SK-N-SH treated with all-trans-retinoic acid at 6 μM for 48 hours (cell line): ENCODE data around the gene STAG1.

Source experiments
- ATAC-seq: fragments of 200-7000 bp; cut with Tn5 transposase; 3 replicates; pipeline ENCODE4 v1.9.1; 2020; ENCODE audit warnings: mild to moderate bottlenecking, moderate library complexity
- BACH2 ChIP-seq: fragments of 250-450 bp; sonication (Bioruptor Pico); IDR thresholded peaks from 2 replicates; pipeline ENCODE4 v1.9.0; 2021; ENCODE audit warnings: mild to moderate bottlenecking, borderline replicate concordance
- CREB5 ChIP-seq: fragments of 250-450 bp; sonication (Bioruptor Pico); IDR thresholded peaks from 2 replicates; pipeline ENCODE4 v1.5.1; 2020; ENCODE audit warnings: low read depth, mild to moderate bottlenecking, moderate library complexity
- CSDC2 ChIP-seq: fragments of 250-450 bp; sonication (Bioruptor Pico); IDR thresholded peaks from 2 replicates; pipeline ENCODE4 v1.5.0; 2020; ENCODE audit warnings: mild to moderate bottlenecking, moderate library complexity
- CSRNP3 ChIP-seq: fragments of 250-450 bp; sonication (Bioruptor Pico); IDR thresholded peaks from 2 replicates; pipeline ENCODE4 v1.5.1; 2021; ENCODE audit warnings: mild to moderate bottlenecking, moderate library complexity
- ESRRG ChIP-seq: fragments of 250-450 bp; sonication (Bioruptor Pico); IDR thresholded peaks from 2 replicates; pipeline ENCODE4 v1.6.1; 2021; ENCODE audit warnings: mild to moderate bottlenecking
- GLIS3 ChIP-seq: fragments of 250-450 bp; sonication (Bioruptor Pico); IDR thresholded peaks from 2 replicates; pipeline ENCODE4 v1.5.0; 2020; ENCODE audit warnings: mild to moderate bottlenecking, moderate library complexity
- ISL1 ChIP-seq: fragments of 250-450 bp; sonication (Bioruptor Pico); IDR thresholded peaks from 2 replicates; pipeline ENCODE4 v2.1.2; 2022; ENCODE audit warnings: mild to moderate bottlenecking, moderate library complexity
- OSR1 ChIP-seq: fragments of 250-450 bp; sonication (Bioruptor Pico); IDR thresholded peaks from 2 replicates; pipeline ENCODE4 v1.8.0; 2022; ENCODE audit warnings: moderate library complexity, mild to moderate bottlenecking, inconsistent platforms
- PATZ1 ChIP-seq: fragments of 250-450 bp; sonication (Bioruptor Pico); IDR thresholded peaks from 2 replicates; pipeline ENCODE4 v1.8.0; 2020; ENCODE audit warnings: mild to moderate bottlenecking, moderate library complexity, borderline replicate concordance
- POU6F1 ChIP-seq: fragments of 250-450 bp; sonication (Bioruptor Pico); IDR thresholded peaks from 2 replicates; pipeline ENCODE4 v1.8.0; 2021; ENCODE audit warnings: low read depth, mild to moderate bottlenecking, moderate library complexity, borderline replicate concordance
- PPARA ChIP-seq: fragments of 250-450 bp; sonication (Bioruptor Pico); IDR thresholded peaks from 2 replicates; pipeline ENCODE4 v1.5.0; 2020; ENCODE audit warnings: mild to moderate bottlenecking, borderline replicate concordance
- SNAI2 ChIP-seq: fragments of 250-450 bp; sonication (Bioruptor Pico); IDR thresholded peaks from 2 replicates; pipeline ENCODE4 v1.5.0; 2020; ENCODE audit warnings: mild to moderate bottlenecking, moderate library complexity
- TOX ChIP-seq: fragments of 250-450 bp; sonication (Bioruptor Pico); IDR thresholded peaks from 2 replicates; pipeline ENCODE4 v1.8.0; 2021; ENCODE audit warnings: mild to moderate bottlenecking, moderate library complexity, borderline replicate concordance
- TSHZ2 ChIP-seq: fragments of 250-450 bp; sonication (Bioruptor Pico); IDR thresholded peaks from 2 replicates; pipeline ENCODE4 v1.5.0; 2020; ENCODE audit warnings: mild to moderate bottlenecking, moderate library complexity
- ZC3H10 ChIP-seq: fragments of 250-450 bp; sonication (Bioruptor Pico); IDR thresholded peaks from 2 replicates; pipeline ENCODE4 v1.5.1; 2021; ENCODE audit warnings: mild to moderate bottlenecking, moderate library complexity
- ZFP3 ChIP-seq: fragments of 250-450 bp; sonication (Bioruptor Pico); IDR thresholded peaks from 2 replicates; pipeline ENCODE4 v1.5.0; 2020; ENCODE audit warnings: mild to moderate bottlenecking, moderate library complexity
- ZFP30 ChIP-seq: fragments of 450-650 bp; formaldehyde crosslinking; IDR thresholded peaks from 2 replicates; pipeline ENCODE4 v1.5.0; 2022; ENCODE audit warnings: mild to moderate bottlenecking, moderate library complexity
- ZNF565 ChIP-seq: fragments of 450-650 bp; formaldehyde crosslinking; conservative IDR thresholded peaks from 2 replicates; pipeline ENCODE4 v1.5.0; 2020; ENCODE audit warnings: low read depth, mild to moderate bottlenecking, moderate library complexity
- ZNF70 ChIP-seq: fragments of 450-650 bp; formaldehyde crosslinking; IDR thresholded peaks from 2 replicates; pipeline ENCODE4 v1.5.0; 2020; ENCODE audit warnings: mild to moderate bottlenecking, moderate library complexity
- ZNF8 ChIP-seq: fragments of 450-650 bp; formaldehyde crosslinking; IDR thresholded peaks from 2 replicates; pipeline ENCODE4 v1.5.0; 2020; ENCODE audit warnings: mild to moderate bottlenecking, moderate library complexity

Gene STAG1

GRCh38 chr3:136326316-136326715 lies 425.9 kb downstream of the STAG1 start:
- TF ChIP-seq OSR1 (CRISPR knock-in tag) (no peak), PATZ1 (CRISPR knock-in tag) (no peak)
- no peak for ATAC-seq

GRCh38 chr3:136311968-136312367 lies 440.2 kb downstream of the STAG1 start:
- TF ChIP-seq PPARA (CRISPR knock-in tag) = no peak
- no peak for ATAC-seq

- TF ChIP-seq CSDC2 (CRISPR knock-in tag) = no peak
- no peak for TF ChIP-seq ZNF70 (CRISPR knock-in tag)
- TF ChIP-seq BACH2 (CRISPR knock-in tag) = no peak
- TF ChIP-seq POU6F1 (CRISPR knock-in tag) = no peak
- no peak for TF ChIP-seq ZFP3 (CRISPR knock-in tag)
- TF ChIP-seq PPARA (CRISPR knock-in tag) = no peak
- ATAC-seq = no peak
These were observed 440.9 kb downstream of the STAG1 start for GRCh38 chr3:136311261-136311660.

- no peak for ATAC-seq
- no peak for TF ChIP-seq BACH2 (CRISPR knock-in tag)
- TF ChIP-seq ZFP30 (CRISPR knock-in tag) = no peak
- no peak for TF ChIP-seq ZNF8 (CRISPR knock-in tag)
- TF ChIP-seq CREB5 (CRISPR knock-in tag) = no peak
- no peak for TF ChIP-seq TSHZ2 (CRISPR knock-in tag)
- no peak for TF ChIP-seq SNAI2 (CRISPR knock-in tag)
- TF ChIP-seq CSRNP3 = no peak
- TF ChIP-seq TOX = no peak
- no peak for TF ChIP-seq ESRRG (CRISPR knock-in tag)
- no peak for TF ChIP-seq CSDC2 (CRISPR knock-in tag)
- no peak for TF ChIP-seq ZNF565 (CRISPR knock-in tag)
- TF ChIP-seq OSR1 (CRISPR knock-in tag) = no peak
- TF ChIP-seq ISL1 = no peak
- TF ChIP-seq ZC3H10 (CRISPR knock-in tag) = no peak
- TF ChIP-seq ZNF70 (CRISPR knock-in tag) = no peak
- TF ChIP-seq POU6F1 (CRISPR knock-in tag) = no peak
- TF ChIP-seq GLIS3 = no peak
- TF ChIP-seq ZFP3 (CRISPR knock-in tag) = no peak
These were observed 446.3 kb downstream of the STAG1 start for GRCh38 chr3:136305879-136306278.
